Activated CD4-positive, alpha-beta T cell treated with anti-CD3 and anti-CD28 coated beads for 36 hours (primary cell): ENCODE measurements around the gene CHMP4A. TPM values are rescaled to one million over a fixed set of nuclear protein-coding genes. Genes with fewer than 3 reads are reported as not detected.
"Not testable (repeated sequence)": the region's sequence is repeated elsewhere in the genome, so short reads cannot be mapped to it uniquely, and the experiment has no call there.

Experiments
- ATAC-seq: fragments of 200-7000 bp; cut with Tn5 transposase; one replicate; pipeline ENCODE4 v1.10.0; 2021; ENCODE audit warnings: mild to moderate bottlenecking, moderate library complexity
- CTCF ChIA-PET: fragments of 350-600 bp; sonication (Branson Sonifier 250); formaldehyde crosslinking; loops from one replicate; lab custom pipeline; 2021; ENCODE audit warnings: antibody characterized with exemption; lab: Charles Lee
- POLR2A ChIA-PET: fragments of 350-600 bp; sonication (Branson Sonifier 250); formaldehyde crosslinking; loops from one replicate; lab custom pipeline; 2021; ENCODE audit warnings: antibody characterized with exemption, inconsistent platforms; lab: Charles Lee
- DNase-seq: peaks from one replicate; pipeline ENCODE4 v3.0.0-alpha.2; 2020
- H3K27ac Mint-ChIP-seq: one replicate; pipeline ENCODE4 v1.8.0; 2021; ENCODE audit warnings: mixed read lengths
- H3K27me3 Mint-ChIP-seq: one replicate; pipeline ENCODE4 v1.8.0; 2021; ENCODE audit warnings: mixed read lengths
- H3K36me3 Mint-ChIP-seq: one replicate; pipeline ENCODE4 v1.8.0; 2021; ENCODE audit warnings: low read depth, mixed read lengths
- H3K4me1 Mint-ChIP-seq: one replicate; pipeline ENCODE4 v1.8.0; 2021; ENCODE audit warnings: mixed read lengths
- H3K4me3 Mint-ChIP-seq: one replicate; pipeline ENCODE4 v1.8.0; 2021; ENCODE audit warnings: mild to moderate bottlenecking, moderate library complexity, mixed read lengths
- H3K9me3 Mint-ChIP-seq: one replicate; pipeline ENCODE4 v1.8.0; 2021; ENCODE audit warnings: low read depth, mixed read lengths
- intact Hi-C, 2 experiments: fragments of 100-400 bp; cut with DNase I in 1 of 2; cut with micrococcal nuclease in 1 of 2; formaldehyde crosslinking; loops; one replicate each; pipeline versions ENCODE4 v1.14.2 to v1.15.1; 2022 to 2024; cut with DNase I, micrococcal nuclease
- total RNA-seq, 2 experiments: library from RNA; stranded (reverse); gene quantifications; one replicate each; pipeline ENCODE4 v1.2.3, GENCODE V29; 2021

CHMP4A gene
- total RNA-seq, 2 experiments from 2014 or later: 48.8 to 73.0 TPM

DNA sequence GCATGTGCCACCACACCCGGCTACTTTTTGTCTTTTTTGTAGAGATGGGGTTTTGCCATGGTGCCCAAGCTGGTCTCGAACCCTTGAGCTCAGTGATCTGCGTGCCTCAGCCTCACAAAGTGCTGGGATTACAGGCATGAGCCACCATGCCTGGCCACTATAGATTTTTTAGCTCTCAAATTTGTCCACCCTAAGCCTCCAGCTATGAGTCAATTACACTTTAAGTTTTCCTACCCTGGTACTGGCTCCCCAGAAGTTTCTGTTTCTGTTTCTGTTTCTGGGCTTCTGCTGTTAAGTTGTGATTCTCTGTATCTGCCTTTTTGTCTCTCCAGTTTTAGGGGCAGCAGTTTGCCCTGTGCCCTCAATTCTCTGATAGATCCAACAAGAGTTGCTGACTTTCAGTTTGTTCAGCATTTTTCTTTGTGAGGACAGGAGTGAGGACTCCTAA lies 33.5 kb upstream of the CHMP4A start:
- intact Hi-C loops: loop anchor here in 1 of 2 experiments (1.0 to 10.0 kb wide), 2 partner anchors 25 to 428 kb away; partner anchors contain the start of gene RABGGTA
- CTCF ChIA-PET: interaction anchor here (0.6 to 16.9 kb wide), 12 partner anchors 18 to 184 kb away, joined by 3 to 430 read pairs (median 10); partner anchors contain the start of genes CHMP4A, CIDEB, DHRS1 and IRF9
- Mint-ChIP-seq H3K36me3 (peaks cover 4% of the 10 kb centered on the region), H3K9me3 (no peaks in the 10 kb centered on the region), H3K27me3 (no peaks in the 10 kb centered on the region), H3K27ac (peak overlapping the region; percentile 95), H3K4me1 (peaks cover 43% of the 10 kb centered on the region), H3K4me3 (peak overlapping the region; percentile 40)
- DNase-seq (peak; percentile 48), ATAC-seq (peak; percentile 11)
- POLR2A ChIA-PET: interaction anchor here (0.6 to 1.4 kb wide), 10 partner anchors 9 to 162 kb away, joined by 3 to 11 read pairs (median 4); partner anchors contain the start of genes CHMP4A, EMC9 and RABGGTA

DNA sequence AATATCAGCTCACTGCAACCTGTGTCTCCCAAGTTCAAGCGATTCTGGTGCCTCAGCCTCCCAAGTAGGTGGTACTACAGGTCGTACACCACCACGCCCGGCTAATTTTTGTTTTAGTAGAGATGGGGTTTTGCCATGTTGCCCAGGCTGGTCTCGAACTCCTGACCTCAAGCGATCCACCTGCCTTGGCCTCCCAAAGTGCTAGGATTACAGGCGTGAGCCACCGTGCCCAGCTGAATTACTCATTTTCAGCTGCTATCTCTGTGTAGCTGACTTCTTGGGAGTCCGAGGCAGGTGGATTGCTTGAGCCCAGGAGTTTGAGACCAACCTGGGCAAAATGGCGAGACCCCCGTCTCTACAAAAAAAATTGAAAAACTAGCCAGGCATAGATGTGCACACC lies 32.1 kb upstream of the CHMP4A start:
- H3K4me3 Mint-ChIP-seq, H3K9me3 Mint-ChIP-seq, POLR2A ChIA-PET, DNase-seq, H3K27me3 Mint-ChIP-seq, ATAC-seq, H3K27ac Mint-ChIP-seq: not testable (repeated sequence)
- CTCF ChIA-PET: interaction anchor here (0.7 to 16.9 kb wide), 7 partner anchors 26 to 310 kb away, joined by 3 to 430 read pairs (median 3); partner anchors contain the start of genes CIDEB, DHRS1, LTB4R and LTB4R2
- intact Hi-C loops: loop anchor here in 1 of 2 experiments (10.0 kb wide), 1 partner anchor 429 kb away; no protein-coding TSS in a partner anchor
- Mint-ChIP-seq H3K36me3 (peaks cover 12% of the 10 kb centered on the region), H3K4me1 (peaks cover 45% of the 10 kb centered on the region)

DNA sequence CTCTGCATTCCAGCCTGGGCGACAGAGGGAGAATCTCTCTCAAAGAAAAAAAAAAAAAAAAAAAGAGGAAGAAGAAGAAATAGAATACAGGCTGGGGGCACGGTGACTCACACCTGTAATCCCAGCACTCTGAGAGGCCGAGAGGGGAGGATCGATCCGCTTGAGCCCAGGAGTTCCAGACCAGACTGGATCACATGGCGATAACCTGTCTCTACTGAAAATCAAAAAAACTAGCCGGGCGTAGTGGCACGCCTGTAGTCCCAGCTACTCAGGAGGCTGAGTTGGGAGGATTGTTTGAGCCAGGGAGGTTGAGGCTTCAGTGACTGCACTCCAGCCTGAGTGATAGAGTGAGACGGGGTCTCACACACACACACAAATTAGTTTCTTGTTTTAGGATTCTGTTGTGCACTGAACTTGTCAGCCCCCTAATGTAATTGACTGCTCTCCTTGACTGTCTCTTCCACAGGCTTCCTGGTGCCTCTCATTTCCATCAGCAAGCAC lies 30.1 kb upstream of the CHMP4A start:
- no peak for ATAC-seq
- H3K4me1 Mint-ChIP-seq: peaks cover 53% of the 10 kb centered on the region

GRCh38 chr14:24241829-24242443 lies 28.6 kb upstream of the CHMP4A start:
- no peaks in the 10 kb centered on the region for H3K27me3 Mint-ChIP-seq
- ATAC-seq (peak; percentile 83), DNase-seq (peak; percentile 97)
- peak overlapping the region; percentile 99 for H3K27ac Mint-ChIP-seq
- peaks cover 55% of the 10 kb centered on the region for H3K4me1 Mint-ChIP-seq
- ChIA-PET CTCF (interaction anchor here (0.6 to 16.9 kb wide), 38 partner anchors 9 to 199 kb away, joined by 3 to 430 read pairs (median 5); partner anchors contain the start of genes CHMP4A, CIDEB, DCAF11 and DHRS1), POLR2A (interaction anchor here (0.6 to 1.9 kb wide), 21 partner anchors 9 to 189 kb away, joined by 3 to 18 read pairs (median 6); partner anchors contain the start of genes CBLN3, CHMP4A, DCAF11 and DHRS1)
- intact Hi-C loops: loop anchor here (1.0 to 10.0 kb wide), 17 partner anchors 10 to 941 kb away; partner anchors contain the start of genes CHMP4A (in 2 of the 2), GMPR2 (in 2 of the 2), IPO4 (in 2 of the 2) and IRF9 (in 2 of the 2)
- peaks cover 42% of the 10 kb centered on the region for H3K36me3 Mint-ChIP-seq
- H3K9me3 Mint-ChIP-seq: no peaks in the 10 kb centered on the region
- peak overlapping the region; percentile 94 for H3K4me3 Mint-ChIP-seq

More for the DNA sequence above, 30.1 kb upstream of the CHMP4A start:
- intact Hi-C loops: loop anchor here (1.0 to 10.0 kb wide), 3 partner anchors 53 to 431 kb away; partner anchors contain the start of gene IPO4 (in 1 of the 2)
- peak overlapping the region; percentile 94 for H3K4me3 Mint-ChIP-seq
- no peaks in the 10 kb centered on the region for H3K27me3 Mint-ChIP-seq
- POLR2A ChIA-PET: interaction anchor here (0.5 to 1.9 kb wide), 7 partner anchors 25 to 950 kb away, joined by 4 to 12 read pairs (median 7); partner anchors contain the start of genes CIDEB, DHRS1, NOP9 and PSME2
- CTCF ChIA-PET: interaction anchor here (0.5 to 16.9 kb wide), 21 partner anchors 12 to 365 kb away, joined by 3 to 430 read pairs (median 7); partner anchors contain the start of genes CHMP4A, CIDEB, DHRS1 and LTB4R
- H3K27ac Mint-ChIP-seq: peak overlapping the region; percentile 99
- DNase-seq: peak; percentile 35
- H3K36me3 Mint-ChIP-seq: peaks cover 31% of the 10 kb centered on the region
- H3K9me3 Mint-ChIP-seq: no peaks in the 10 kb centered on the region

DNA sequence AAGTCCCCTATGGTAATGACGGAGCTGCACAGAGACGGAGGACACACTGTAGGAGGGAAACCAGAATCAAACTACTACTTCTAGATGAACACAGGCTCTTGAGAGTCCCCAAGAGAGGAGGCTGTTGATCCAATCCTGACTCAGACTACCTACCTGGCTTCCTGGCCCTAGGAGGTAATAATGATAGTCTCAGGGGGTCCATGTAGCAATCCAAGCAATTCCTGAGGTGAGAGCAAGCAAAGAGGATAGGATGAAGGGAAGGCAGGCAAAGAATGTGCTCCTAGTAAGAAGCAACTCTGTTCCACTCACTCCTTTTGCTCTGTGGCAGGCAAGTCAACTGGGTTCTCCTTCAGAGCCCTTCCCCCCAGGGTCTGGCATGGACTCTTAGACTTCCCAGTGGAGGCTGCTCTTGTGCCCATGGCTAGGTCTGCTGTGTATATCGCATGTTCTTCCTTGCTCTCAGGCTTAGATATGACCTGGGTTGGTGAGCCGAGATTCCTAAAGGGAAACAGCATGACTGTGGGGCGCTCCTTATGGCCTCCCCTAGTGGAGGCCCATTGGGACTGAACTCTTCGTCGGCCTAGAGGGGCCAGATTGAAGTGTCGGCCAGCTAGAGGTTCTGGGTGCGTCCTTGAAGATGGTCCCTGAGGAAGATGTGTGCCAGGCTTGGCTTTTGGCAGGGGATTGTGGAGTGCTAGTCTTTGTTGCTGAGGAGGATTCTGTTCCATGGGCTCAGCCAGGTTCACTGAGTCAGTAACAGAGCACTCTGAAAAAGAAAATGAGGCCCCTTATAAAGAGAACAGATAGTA lies 27.0 kb upstream of the CHMP4A start:
- ChIA-PET CTCF (interaction anchor here (0.8 to 16.9 kb wide), 5 partner anchors 25 to 151 kb away, joined by 3 to 430 read pairs (median 3); partner anchors contain the start of genes CIDEB, DCAF11, DHRS1 and LTB4R), POLR2A (no interaction called here)
- intact Hi-C loops: loop anchor here in 1 of 2 experiments (10.0 kb wide), 1 partner anchor 434 kb away; no protein-coding TSS in a partner anchor
- no peak for ATAC-seq
- H3K27ac Mint-ChIP-seq: peak overlapping the region; percentile 56
- peaks cover 65% of the 10 kb centered on the region for H3K4me1 Mint-ChIP-seq
- H3K36me3 Mint-ChIP-seq: peaks cover 54% of the 10 kb centered on the region
- no peaks in the 10 kb centered on the region for H3K27me3 Mint-ChIP-seq
- H3K9me3 Mint-ChIP-seq: no peaks in the 10 kb centered on the region
- no peak for DNase-seq
- H3K4me3 Mint-ChIP-seq: peak overlapping the region; percentile 94

- Mint-ChIP-seq H3K4me1 (peaks cover 75% of the 10 kb centered on the region), H3K27me3 (no peaks in the 10 kb centered on the region), H3K36me3 (peaks cover 63% of the 10 kb centered on the region), H3K27ac (peak overlapping the region; percentile 86), H3K4me3 (no peak overlapping the region), H3K9me3 (no peaks in the 10 kb centered on the region)
- CTCF ChIA-PET: interaction anchor here (0.8 to 16.9 kb wide), 7 partner anchors 9 to 124 kb away, joined by 3 to 430 read pairs (median 4); partner anchors contain the start of genes CHMP4A, CIDEB, DCAF11 and DHRS1
- DNase-seq: no peak
- intact Hi-C loops: no loop called here
- POLR2A ChIA-PET: interaction anchor here (1.0 kb wide), 2 partner anchors 58 to 59 kb away, joined by 3 to 4 read pairs; no protein-coding TSS in a partner anchor
- ATAC-seq: no peak
These were observed 25.3 kb upstream of the CHMP4A start for GRCh38 chr14:24238527-24239037.

GRCh38 chr14:24238123-24238522 lies 24.8 kb upstream of the CHMP4A start:
- ChIA-PET POLR2A (interaction anchor here (1.0 kb wide), 2 partner anchors 59 to 60 kb away, joined by 3 to 4 read pairs; no protein-coding TSS in a partner anchor), CTCF (interaction anchor here (1.3 to 16.9 kb wide), 4 partner anchors 24 to 66 kb away, joined by 4 to 430 read pairs (median 6); partner anchors contain the start of genes CHMP4A, CIDEB, DHRS1 and LTB4R)
- ATAC-seq (no peak), DNase-seq (peak; percentile 31)
- intact Hi-C loops: no loop called here
- H3K27me3 Mint-ChIP-seq: no peaks in the 10 kb centered on the region
- peak overlapping the region; percentile 44 for H3K27ac Mint-ChIP-seq
- H3K36me3 Mint-ChIP-seq: peaks cover 63% of the 10 kb centered on the region
- H3K9me3 Mint-ChIP-seq: no peaks in the 10 kb centered on the region
- H3K4me1 Mint-ChIP-seq: peaks cover 75% of the 10 kb centered on the region
- H3K4me3 Mint-ChIP-seq: no peak overlapping the region

DNA sequence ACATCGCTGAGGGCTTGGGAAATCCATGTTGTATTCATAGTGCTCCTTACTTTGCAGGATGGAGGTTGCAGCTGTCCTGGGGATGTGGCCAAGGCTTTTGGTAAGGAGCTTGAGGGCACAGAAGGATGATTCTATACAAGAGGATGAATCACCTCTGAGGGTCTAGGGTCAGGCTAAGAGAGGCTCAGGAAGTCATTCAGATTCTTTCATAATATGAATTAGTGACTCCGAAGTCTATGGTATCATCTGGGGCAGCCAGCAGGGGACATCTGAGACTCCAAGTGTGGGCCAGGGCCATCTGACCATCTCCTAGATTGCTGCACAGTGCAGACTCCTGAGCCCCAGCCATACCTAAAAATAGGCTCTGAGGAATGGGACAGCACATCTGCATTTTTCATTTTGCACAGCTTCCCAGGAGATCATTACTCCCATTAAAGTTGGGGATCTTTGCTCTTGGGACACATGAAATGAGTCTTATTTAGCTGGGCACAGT lies 24.2 kb upstream of the CHMP4A start:
- ChIA-PET POLR2A (interaction anchor here (0.9 to 1.0 kb wide), 3 partner anchors 9 to 60 kb away, joined by 3 to 4 read pairs (median 4); no protein-coding TSS in a partner anchor), CTCF (interaction anchor here (0.7 to 16.9 kb wide), 6 partner anchors 17 to 67 kb away, joined by 3 to 430 read pairs (median 5); partner anchors contain the start of genes CHMP4A, CIDEB, DHRS1 and LTB4R)
- no peaks in the 10 kb centered on the region for H3K27me3 Mint-ChIP-seq
- intact Hi-C loops: no loop called here
- H3K27ac Mint-ChIP-seq: peak overlapping the region; percentile 44
- no peak overlapping the region for H3K4me3 Mint-ChIP-seq
- peaks cover 75% of the 10 kb centered on the region for H3K4me1 Mint-ChIP-seq
- peaks cover 63% of the 10 kb centered on the region for H3K36me3 Mint-ChIP-seq
- H3K9me3 Mint-ChIP-seq: no peaks in the 10 kb centered on the region
- ATAC-seq (no peak), DNase-seq (no peak)

DNA sequence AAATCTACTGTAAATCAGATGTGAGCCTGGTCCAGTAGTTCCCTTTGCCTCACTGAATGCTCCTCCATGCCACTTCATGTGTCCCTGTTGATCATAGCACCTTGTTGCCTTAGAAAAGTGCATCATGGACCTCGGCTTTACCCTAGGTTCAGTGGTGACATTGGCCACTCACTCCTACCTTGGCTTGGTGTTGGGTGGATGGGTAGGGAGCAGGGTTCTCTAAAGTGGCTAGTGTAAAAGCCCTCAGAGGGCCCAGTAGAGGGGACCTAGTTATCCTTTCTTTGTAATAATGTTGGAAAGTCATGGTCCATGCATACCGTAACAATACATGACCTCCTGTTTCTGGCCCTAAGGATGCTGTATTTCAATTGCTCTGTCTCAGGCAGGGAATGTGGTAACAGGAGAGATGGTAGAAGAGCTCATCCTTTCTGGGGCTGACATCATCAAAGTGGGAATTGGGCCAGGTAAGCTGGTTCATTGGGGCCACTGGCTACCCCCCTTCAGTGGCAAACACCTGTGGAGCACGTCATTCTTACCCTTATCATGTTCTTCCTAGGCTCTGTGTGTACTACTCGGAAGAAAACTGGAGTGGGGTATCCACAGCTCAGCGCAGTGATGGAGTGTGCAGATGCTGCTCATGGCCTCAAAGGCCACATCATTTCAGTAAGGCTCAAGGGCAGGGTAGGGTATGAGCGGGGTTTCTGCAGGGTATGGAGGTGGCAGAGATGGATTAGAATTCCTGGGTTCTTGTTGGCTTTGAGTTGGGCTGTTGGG lies 23.6 kb upstream of the CHMP4A start:
- DNase-seq: no peak
- H3K27me3 Mint-ChIP-seq: no peaks in the 10 kb centered on the region
- POLR2A ChIA-PET: interaction anchor here (0.9 kb wide), 1 partner anchor 9 kb away, joined by 4 read pairs; no protein-coding TSS in a partner anchor

More for the DNA sequence above, 23.6 kb upstream of the CHMP4A start:
- intact Hi-C loops: no loop called here
- Mint-ChIP-seq H3K4me3 (no peak overlapping the region), H3K4me1 (peaks cover 75% of the 10 kb centered on the region), H3K36me3 (peaks cover 63% of the 10 kb centered on the region), H3K27ac (peak overlapping the region; percentile 23), H3K9me3 (no peaks in the 10 kb centered on the region)
- ATAC-seq: no peak
- CTCF ChIA-PET: interaction anchor here (0.7 to 16.9 kb wide), 6 partner anchors 17 to 68 kb away, joined by 3 to 430 read pairs (median 6); partner anchors contain the start of genes CHMP4A, CIDEB, DHRS1 and LTB4R
